Stimulated activated naive CD4-positive, alpha-beta T cell (primary cell): ENCODE results near the gene CD302.
"Not testable (repeated sequence)": the region's sequence is repeated elsewhere in the genome, so short reads cannot be mapped to it uniquely, and the experiment has no call there.

Source experiments
- DNase-seq, 6 experiments: peaks; one replicate each; lab custom pipeline; 2025; lab: John Stamatoyannopoulos, UW

CD302 gene

DNA sequence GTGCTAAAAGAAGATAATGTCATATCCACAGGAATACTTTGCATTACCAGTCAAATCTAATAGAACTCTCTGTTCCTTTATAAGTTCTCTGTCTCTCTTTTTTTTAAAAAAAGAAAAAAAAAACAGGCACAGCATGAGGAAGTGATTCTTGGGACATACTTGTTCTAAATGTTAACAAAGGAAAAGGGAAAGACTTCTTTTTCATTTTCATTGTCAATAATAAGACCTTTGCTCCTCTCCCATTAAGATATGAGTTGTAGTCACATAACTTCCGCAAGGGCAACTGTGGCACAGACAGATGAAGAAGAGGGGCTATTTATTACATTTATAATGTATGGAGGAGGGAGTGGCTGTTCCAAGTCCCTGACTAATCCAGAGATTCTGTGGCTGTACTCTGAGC lies 4.7 kb downstream of the CD302 start:
- no peak for DNase-seq

GRCh38 chr2:159792599-159792998 lies 5.4 kb downstream of the CD302 start:
- no peak for DNase-seq

GRCh38 chr2:159792036-159792435 lies 6.0 kb downstream of the CD302 start:
- DNase-seq, result no peak

GRCh38 chr2:159790323-159790722 lies 7.7 kb downstream of the CD302 start:
- DNase-seq, result no peak

DNA sequence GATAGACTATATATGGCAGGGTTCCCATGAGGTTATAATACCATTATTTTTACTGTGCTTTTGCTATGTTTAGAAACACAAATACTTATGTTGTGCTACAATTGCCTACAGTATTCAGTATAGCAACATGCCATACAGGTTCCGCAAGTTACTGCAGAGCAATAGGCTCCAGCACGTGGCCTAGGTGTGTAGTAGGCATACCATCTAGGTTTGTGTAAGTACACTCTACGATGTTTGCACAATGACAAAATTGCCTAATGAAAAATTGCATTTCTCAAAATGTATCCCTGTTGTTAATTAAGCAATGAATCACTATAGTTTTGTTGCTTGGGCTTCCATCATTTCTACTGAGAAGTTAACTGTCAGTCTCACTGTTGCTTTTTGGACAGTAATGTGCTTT lies 9.8 kb downstream of the CD302 start:
- no peak for DNase-seq

DNA sequence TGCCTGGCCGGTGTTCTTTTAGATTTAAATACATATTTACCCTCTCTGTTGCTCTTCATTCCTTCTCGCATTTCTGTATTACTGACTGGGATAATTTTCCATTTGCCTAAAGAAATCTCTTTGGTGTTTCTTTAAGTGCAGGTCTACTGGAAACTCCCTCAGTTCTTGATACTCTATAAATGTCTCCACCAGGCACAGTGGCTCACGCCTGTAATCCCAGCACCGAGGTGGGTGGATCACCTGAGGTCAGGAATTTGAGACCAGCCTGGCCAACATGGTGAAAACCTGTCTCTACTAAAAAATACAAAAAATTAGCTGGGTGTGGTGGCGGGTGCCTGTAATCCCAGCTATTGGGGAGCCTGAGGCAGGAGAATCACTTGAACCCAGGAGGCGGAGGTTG lies 10.4 kb downstream of the CD302 start:
- DNase-seq, result not testable (repeated sequence)

DNA sequence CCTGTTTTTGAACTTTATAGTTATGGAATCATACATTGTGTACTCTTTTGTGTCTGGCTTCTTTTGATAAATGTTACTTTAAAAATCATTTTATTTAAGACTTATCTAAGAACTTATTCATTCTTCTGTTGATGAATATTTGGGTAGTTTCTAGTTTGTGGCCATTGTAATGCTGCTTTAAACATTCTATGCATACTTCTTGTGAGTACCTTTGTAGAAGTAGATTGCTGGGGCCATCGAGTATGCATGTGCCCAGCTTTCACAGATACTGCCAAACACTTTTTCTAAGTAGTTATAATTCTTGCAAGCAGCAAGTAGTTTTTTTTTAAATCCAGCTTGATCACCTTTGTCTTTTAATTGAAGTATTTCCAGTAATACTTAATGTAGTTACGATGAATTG lies 11.1 kb downstream of the CD302 start:
- DNase-seq, result no peak

DNA sequence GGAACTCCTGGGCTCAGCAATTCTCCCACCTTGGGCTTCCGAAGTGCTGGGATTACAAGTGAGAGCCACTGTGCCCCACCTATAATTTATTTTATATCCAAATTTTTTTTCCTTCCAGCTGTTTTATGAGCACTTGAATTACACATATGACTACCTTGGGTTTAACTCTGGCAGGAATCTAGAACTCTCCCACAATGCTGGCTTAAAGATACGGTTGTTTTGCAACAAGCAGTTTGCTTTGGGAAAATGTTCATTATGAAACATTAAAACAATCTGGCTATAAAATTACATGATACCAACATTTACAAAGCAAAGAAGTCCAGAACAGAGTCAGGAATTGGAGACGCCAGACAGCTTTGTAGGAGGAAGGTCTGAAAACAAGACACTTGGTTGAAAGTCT lies 12.8 kb downstream of the CD302 start:
- no peak for DNase-seq

DNA sequence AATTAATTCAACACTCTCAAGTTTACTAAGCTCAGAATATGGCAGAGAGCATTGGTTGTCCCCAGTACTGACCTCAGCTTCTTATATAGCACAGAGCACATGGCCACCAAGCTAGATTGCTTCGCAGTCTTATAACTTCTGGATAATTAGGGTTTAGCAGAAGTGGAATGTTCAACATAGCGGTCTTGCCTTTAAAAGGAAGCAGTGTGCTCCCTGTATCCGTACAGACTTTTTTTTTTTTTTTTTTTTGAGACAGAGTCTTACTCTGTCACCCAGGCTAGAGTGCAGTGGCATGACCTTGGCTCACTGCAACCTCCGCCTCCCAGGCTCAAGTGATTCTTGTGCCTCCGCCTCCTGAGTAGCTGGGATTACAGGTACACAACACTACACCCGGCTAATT lies 13.3 kb downstream of the CD302 start:
- not testable (repeated sequence) for DNase-seq

- no peak for DNase-seq
These were observed 14.5 kb downstream of the CD302 start for GRCh38 chr2:159783556-159783955.

DNA sequence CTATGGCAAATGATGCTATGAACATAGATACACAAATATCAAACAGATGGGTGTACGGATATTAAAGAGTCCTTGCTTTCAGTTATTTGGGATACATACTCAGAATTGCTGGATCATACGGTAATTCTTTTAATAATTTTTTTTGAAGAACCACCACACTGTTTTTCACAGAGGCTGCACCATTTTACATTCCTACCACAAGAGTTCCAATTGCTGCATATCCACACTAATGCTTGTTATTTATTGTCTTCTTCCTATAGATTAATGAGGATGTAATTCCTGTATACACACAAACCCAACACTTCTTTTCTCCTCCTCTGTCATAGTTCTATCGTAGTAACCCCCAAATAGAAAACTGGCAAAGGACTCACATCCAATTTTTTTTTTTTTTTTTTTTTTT lies 21.7 kb downstream of the CD302 start:
- no peak for DNase-seq

GRCh38 chr2:159775021-159775420 lies 23.0 kb downstream of the CD302 start:
- no peak for DNase-seq

GRCh38 chr2:159774370-159774990 lies 23.5 kb downstream of the CD302 start:
- no peak for DNase-seq

- no peak for DNase-seq
These were observed 24.1 kb downstream of the CD302 start for GRCh38 chr2:159773886-159774285.

DNA sequence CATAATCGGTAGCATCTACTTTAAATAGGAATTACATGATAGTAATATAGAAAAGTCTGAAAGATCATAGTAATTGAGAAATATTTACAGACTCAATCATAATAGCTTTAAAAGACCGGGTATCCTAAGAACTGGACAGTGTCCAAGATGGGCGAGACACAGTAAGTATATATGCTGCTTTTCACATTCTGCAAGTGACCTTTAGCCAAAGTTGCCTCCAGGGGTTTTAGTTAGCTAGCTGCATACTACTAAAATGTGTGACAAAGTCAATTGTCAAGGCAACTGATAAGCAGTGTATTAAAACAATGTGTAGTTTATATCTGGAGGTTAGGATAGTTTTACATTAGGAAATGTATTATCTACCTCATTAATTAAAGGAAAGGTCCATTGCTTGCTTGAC lies 24.6 kb downstream of the CD302 start:
- DNase-seq, result no peak

DNA sequence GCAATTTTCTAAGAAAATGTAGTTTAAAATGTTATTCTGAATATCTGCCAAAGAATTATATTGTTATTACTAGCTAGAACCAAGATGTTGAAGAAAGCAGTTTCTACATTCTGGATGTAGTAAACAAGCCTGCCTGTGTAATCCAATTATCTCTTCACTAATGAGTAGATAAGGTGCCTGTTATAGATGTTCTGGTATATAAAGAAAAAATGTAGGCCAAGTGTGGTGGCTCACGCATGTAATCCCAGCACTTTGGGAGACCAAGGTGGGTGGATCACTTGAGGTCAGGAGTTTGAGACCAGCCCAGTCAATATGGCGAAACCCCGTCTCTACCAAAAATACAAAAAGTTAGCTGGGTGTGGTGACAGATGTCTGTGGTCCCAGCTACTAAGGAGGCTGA lies 28.9 kb downstream of the CD302 start:
- no peak for DNase-seq

GRCh38 chr2:159762075-159762474 lies 35.9 kb downstream of the CD302 start:
- no peak for DNase-seq

- no peak for DNase-seq
These were observed 37.7 kb downstream of the CD302 start for GRCh38 chr2:159760326-159760725.

GRCh38 chr2:159759577-159759976 lies 38.4 kb downstream of the CD302 start:
- no peak for DNase-seq

DNA sequence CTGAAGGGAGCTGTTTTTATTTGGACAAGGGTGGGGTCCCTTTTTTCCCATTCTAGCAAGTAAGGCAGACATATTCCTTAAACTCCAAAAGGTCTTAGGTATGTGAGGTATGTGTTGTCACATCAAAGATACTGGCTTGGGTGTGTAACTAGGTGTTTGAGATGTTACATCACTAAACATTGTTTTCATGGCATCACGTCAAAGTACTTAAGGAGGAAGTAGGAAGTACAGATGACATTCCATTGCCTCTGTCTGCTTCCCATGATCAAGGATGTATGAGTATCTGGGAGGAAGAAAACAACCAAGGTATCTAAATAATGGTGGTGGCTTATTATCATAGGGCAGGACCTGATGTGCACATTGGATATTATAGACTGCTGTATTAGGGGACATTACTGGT lies 39.3 kb downstream of the CD302 start:
- no peak for DNase-seq

- no peak for DNase-seq
These were observed 39.8 kb downstream of the CD302 start for GRCh38 chr2:159758239-159758638.

- DNase-seq, result no peak
These were observed 42.2 kb downstream of the CD302 start for GRCh38 chr2:159755788-159756187.

GRCh38 chr2:159755014-159755413 lies 43.0 kb downstream of the CD302 start:
- no peak for DNase-seq

DNA sequence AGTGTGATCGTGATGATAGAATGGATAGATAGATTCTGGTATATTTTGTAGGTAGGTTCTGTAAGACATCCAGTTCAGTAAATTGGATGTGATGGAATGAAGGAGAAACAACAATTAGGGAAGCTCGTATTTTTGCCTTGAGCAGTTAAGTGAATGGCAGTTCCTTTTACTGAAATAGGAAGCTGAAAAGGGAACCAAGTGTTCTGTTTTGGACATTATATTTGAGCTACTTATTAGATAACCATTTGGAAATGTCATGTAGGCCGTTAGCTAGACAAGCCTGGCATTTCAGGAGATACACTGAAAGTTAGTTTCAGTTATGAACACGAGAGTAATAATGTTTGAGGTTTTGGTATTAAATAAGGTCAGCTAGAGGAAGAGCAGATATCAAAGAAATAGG lies 44.2 kb downstream of the CD302 start:
- no peak for DNase-seq

DNA sequence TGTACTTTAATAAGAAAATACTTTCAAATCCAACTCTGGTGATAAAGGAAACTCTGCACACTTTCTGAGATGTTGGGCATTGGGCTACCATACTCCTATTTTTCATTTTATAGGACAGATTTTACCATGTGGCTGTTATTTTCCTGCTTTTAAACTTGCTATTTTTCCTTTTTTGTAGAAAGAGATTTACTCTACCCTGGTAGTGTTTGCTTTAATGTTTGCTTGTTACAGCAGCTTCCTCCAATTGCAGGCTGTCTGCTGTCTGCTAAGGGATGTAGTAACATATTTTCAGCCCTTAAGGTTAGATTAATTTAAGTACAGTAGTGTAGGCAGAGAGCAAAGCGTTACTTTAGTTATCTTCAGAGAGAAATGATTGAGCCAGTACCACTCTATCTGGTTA lies 47.1 kb downstream of the CD302 start:
- DNase-seq, result no peak
